ENCODE measurements around the gene MYO15B.

DNA sequence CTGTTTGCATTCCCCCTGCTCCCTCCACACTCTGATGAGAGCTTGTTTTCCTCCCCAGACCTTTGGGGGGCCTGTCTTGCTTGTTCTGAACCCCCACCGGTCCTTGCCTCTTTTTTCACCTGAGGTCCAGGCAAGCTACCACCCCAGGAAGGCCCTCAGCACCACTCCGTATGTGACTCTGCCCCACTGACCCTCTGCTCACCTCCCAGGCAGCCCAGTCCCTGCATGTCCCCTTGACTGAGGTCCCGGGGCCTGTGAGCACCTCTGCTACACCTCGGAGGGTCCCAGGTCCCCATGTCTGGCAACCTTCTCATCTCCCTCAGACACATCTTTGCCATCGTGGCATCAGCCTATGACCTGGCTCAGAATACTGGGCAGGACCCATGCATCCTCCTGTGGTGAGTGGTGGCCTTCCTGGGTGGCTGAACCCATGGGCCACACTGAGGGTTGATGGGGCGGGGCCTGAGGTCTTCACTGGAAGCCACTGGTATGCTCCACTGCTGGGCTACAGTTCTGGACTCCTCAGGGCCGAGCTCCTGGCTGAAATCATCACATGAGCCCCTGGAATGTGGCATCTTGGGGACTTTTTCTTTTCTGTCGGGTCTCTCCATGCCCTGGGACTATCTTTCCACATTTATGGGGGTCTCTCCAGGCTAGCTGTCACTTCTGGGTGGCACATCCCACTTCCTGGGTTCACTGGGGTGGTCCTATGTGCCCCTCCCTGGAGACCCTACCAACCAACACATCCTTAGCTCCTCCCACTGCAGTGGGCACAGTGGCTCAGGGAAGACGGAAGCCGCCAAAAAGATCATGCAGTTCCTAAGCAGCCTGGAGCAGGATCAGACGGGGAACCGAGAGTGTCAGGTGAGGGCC, 3.5 kb downstream of the MYO15B start:
- TF ChIP-seq, protein P1, sequence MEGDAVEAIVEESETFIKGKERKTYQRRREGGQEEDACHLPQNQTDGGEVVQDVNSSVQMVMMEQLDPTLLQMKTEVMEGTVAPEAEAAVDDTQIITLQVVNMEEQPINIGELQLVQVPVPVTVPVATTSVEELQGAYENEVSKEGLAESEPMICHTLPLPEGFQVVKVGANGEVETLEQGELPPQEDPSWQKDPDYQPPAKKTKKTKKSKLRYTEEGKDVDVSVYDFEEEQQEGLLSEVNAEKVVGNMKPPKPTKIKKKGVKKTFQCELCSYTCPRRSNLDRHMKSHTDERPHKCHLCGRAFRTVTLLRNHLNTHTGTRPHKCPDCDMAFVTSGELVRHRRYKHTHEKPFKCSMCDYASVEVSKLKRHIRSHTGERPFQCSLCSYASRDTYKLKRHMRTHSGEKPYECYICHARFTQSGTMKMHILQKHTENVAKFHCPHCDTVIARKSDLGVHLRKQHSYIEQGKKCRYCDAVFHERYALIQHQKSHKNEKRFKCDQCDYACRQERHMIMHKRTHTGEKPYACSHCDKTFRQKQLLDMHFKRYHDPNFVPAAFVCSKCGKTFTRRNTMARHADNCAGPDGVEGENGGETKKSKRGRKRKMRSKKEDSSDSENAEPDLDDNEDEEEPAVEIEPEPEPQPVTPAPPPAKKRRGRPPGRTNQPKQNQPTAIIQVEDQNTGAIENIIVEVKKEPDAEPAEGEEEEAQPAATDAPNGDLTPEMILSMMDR (conservative IDR thresholded peaks at IDR 0.05 in 1 of 2, IDR thresholded peaks at IDR 0.05 in 1 of 2; ENCODE audit: low read depth in 1 of 2, low read length in 2 of 2), result no peak
- no peak for TF ChIP-seq EZH2 (IDR thresholded peaks at IDR 0.05; ENCODE audit: low read length, missing control alignments)
